ENCODE measurements around the gene AQR.

Gene AQR

GRCh38 chr15:34904527-34904926 lies 65.0 kb downstream of the AQR start:
- no peak for FAIRE-seq
- DNase-seq (ENCODE audit: insufficient read length), result no peak
- TF ChIP-seq POLR2A (IDR thresholded peaks at IDR 0.05; ENCODE audit: low read depth, low read length) (no peak), POLR2AphosphoS5 (IDR thresholded peaks at IDR 0.05; ENCODE audit: low read depth, low read length) (no peak), TAF1 (IDR thresholded peaks at IDR 0.05; ENCODE audit: borderline replicate concordance, low read depth, low read length) (no peak)

- no peak for DNase-seq (ENCODE audit: insufficient read length)
- TF ChIP-seq POLR2A (IDR thresholded peaks at IDR 0.05; ENCODE audit: low read depth, low read length) (no peak), POLR2AphosphoS5 (IDR thresholded peaks at IDR 0.05; ENCODE audit: low read depth, low read length) (no peak), TAF1 (IDR thresholded peaks at IDR 0.05; ENCODE audit: borderline replicate concordance, low read depth, low read length) (no peak)
- no peak for FAIRE-seq
Observed at GRCh38 chr15:34900748-34901147, 68.8 kb downstream of the AQR start.

- TF ChIP-seq POLR2A (IDR thresholded peaks at IDR 0.05; ENCODE audit: low read depth, low read length) (no peak), TAF1 (IDR thresholded peaks at IDR 0.05; ENCODE audit: borderline replicate concordance, low read depth, low read length) (no peak), POLR2AphosphoS5 (IDR thresholded peaks at IDR 0.05; ENCODE audit: low read depth, low read length) (no peak)
- FAIRE-seq (no peak), DNase-seq (ENCODE audit: insufficient read length) (no peak)
Observed at GRCh38 chr15:34896183-34896582, 73.4 kb downstream of the AQR start.

- TF ChIP-seq POLR2A (IDR thresholded peaks at IDR 0.05; ENCODE audit: low read depth, low read length), result no peak
- no peak for TF ChIP-seq POLR2AphosphoS5 (IDR thresholded peaks at IDR 0.05; ENCODE audit: low read depth, low read length)
- no peak for TF ChIP-seq TAF1 (IDR thresholded peaks at IDR 0.05; ENCODE audit: borderline replicate concordance, low read depth, low read length)
- DNase-seq (ENCODE audit: insufficient read length), result no peak
- no peak for FAIRE-seq
Observed at GRCh38 chr15:34893967-34894366, 75.6 kb downstream of the AQR start.

GRCh38 chr15:34892963-34893591 lies 76.5 kb downstream of the AQR start:
- DNase-seq (ENCODE audit: insufficient read length) (no peak), FAIRE-seq (no peak)
- TF ChIP-seq POLR2A (IDR thresholded peaks at IDR 0.05; ENCODE audit: low read depth, low read length) (no peak), POLR2AphosphoS5 (IDR thresholded peaks at IDR 0.05; ENCODE audit: low read depth, low read length) (no peak), TAF1 (IDR thresholded peaks at IDR 0.05; ENCODE audit: borderline replicate concordance, low read depth, low read length) (no peak)

GRCh38 chr15:34890424-34890823 lies 79.1 kb downstream of the AQR start:
- FAIRE-seq (no peak), DNase-seq (ENCODE audit: insufficient read length) (no peak)
- TF ChIP-seq POLR2AphosphoS5 (IDR thresholded peaks at IDR 0.05; ENCODE audit: low read depth, low read length) (no peak), POLR2A (IDR thresholded peaks at IDR 0.05; ENCODE audit: low read depth, low read length) (no peak), TAF1 (IDR thresholded peaks at IDR 0.05; ENCODE audit: borderline replicate concordance, low read depth, low read length) (no peak)

- no peak for FAIRE-seq
- TF ChIP-seq POLR2AphosphoS5 (IDR thresholded peaks at IDR 0.05; ENCODE audit: low read depth, low read length), result no peak
- TF ChIP-seq TAF1 (IDR thresholded peaks at IDR 0.05; ENCODE audit: borderline replicate concordance, low read depth, low read length), result no peak
- no peak for TF ChIP-seq POLR2A (IDR thresholded peaks at IDR 0.05; ENCODE audit: low read depth, low read length)
- DNase-seq (ENCODE audit: insufficient read length), result no peak
Observed at GRCh38 chr15:34889476-34889875, 80.1 kb downstream of the AQR start.

- DNase-seq (ENCODE audit: insufficient read length) (no peak), FAIRE-seq (no peak)
- TF ChIP-seq POLR2A (IDR thresholded peaks at IDR 0.05; ENCODE audit: low read depth, low read length), result no peak
Observed at GRCh38 chr15:34886134-34886533, 83.4 kb downstream of the AQR start.

- FAIRE-seq (no peak), DNase-seq (ENCODE audit: insufficient read length) (no peak)
- TF ChIP-seq POLR2AphosphoS5 (IDR thresholded peaks at IDR 0.05; ENCODE audit: low read depth, low read length) (no peak), TAF1 (IDR thresholded peaks at IDR 0.05; ENCODE audit: borderline replicate concordance, low read depth, low read length) (no peak), POLR2A (IDR thresholded peaks at IDR 0.05; ENCODE audit: low read depth, low read length) (no peak)
Observed at GRCh38 chr15:34883633-34884032, 85.9 kb downstream of the AQR start.

- FAIRE-seq, result no peak
- no peak for DNase-seq (ENCODE audit: insufficient read length)
- TF ChIP-seq POLR2A (IDR thresholded peaks at IDR 0.05; ENCODE audit: low read depth, low read length) (no peak), TAF1 (IDR thresholded peaks at IDR 0.05; ENCODE audit: borderline replicate concordance, low read depth, low read length) (no peak), POLR2AphosphoS5 (IDR thresholded peaks at IDR 0.05; ENCODE audit: low read depth, low read length) (no peak)
Observed at GRCh38 chr15:34883042-34883441, 86.5 kb downstream of the AQR start.

GRCh38 chr15:34879107-34879506 lies 90.4 kb downstream of the AQR start:
- no peak for FAIRE-seq
- TF ChIP-seq POLR2AphosphoS5 (IDR thresholded peaks at IDR 0.05; ENCODE audit: low read depth, low read length) (no peak), POLR2A (IDR thresholded peaks at IDR 0.05; ENCODE audit: low read depth, low read length) (no peak), TAF1 (IDR thresholded peaks at IDR 0.05; ENCODE audit: borderline replicate concordance, low read depth, low read length) (no peak)
- no peak for DNase-seq (ENCODE audit: insufficient read length)

- TF ChIP-seq POLR2A (IDR thresholded peaks at IDR 0.05; ENCODE audit: low read depth, low read length), result no peak
- no peak for TF ChIP-seq POLR2AphosphoS5 (IDR thresholded peaks at IDR 0.05; ENCODE audit: low read depth, low read length)
- TF ChIP-seq TAF1 (IDR thresholded peaks at IDR 0.05; ENCODE audit: borderline replicate concordance, low read depth, low read length), result no peak
- DNase-seq (ENCODE audit: insufficient read length) (no peak), FAIRE-seq (no peak)
Observed at GRCh38 chr15:34876640-34877039, 92.9 kb downstream of the AQR start.

GRCh38 chr15:34869110-34869509 lies 100.4 kb downstream of the AQR start:
- no peak for TF ChIP-seq POLR2AphosphoS5 (IDR thresholded peaks at IDR 0.05; ENCODE audit: low read depth, low read length)
- TF ChIP-seq TAF1 (IDR thresholded peaks at IDR 0.05; ENCODE audit: borderline replicate concordance, low read depth, low read length), result no peak
- no peak for TF ChIP-seq POLR2A (IDR thresholded peaks at IDR 0.05; ENCODE audit: low read depth, low read length)
- FAIRE-seq (no peak), DNase-seq (ENCODE audit: insufficient read length) (no peak)
